Naive thymus-derived CD8-positive, alpha-beta T cell (primary cell): ENCODE data around the gene ARCN1. TPM values are rescaled to one million over a fixed set of nuclear protein-coding genes. Genes with fewer than 3 reads are reported as not detected.

Experiments
- ATAC-seq, 2 donors: fragments of 150-1000 bp; cut with Tn5 transposase in 1 of 2; sonication (Bioruptor Pico), chemical (Tn5 transposase) in 1 of 2; 1 replicate in 1 of 2; 2 replicates in 1 of 2; pipeline ENCODE4 v1.10.0; 2021; ENCODE audit warnings: mild to moderate bottlenecking in 2 of 2, moderate library complexity in 2 of 2
- POLR2A ChIA-PET: fragments of 350-600 bp; sonication (Branson Sonifier 250); formaldehyde crosslinking; loops from one replicate; lab custom pipeline; 2021; ENCODE audit warnings: antibody characterized with exemption; lab: Charles Lee
- DNase-seq, 10 donors: peaks; one replicate each; pipeline versions ENCODE4 v3.0.0 to v3.0.0-alpha.2; 2020 to 2022
- H3K27ac Mint-ChIP-seq, 10 donors: one replicate each; pipeline ENCODE4 v1.8.0; 2020 to 2022; ENCODE audit warnings: mild to moderate bottlenecking in 10 of 10, mixed read lengths in 10 of 10, moderate library complexity in 4 of 10, inconsistent platforms in 1 of 10
- H3K27me3 Mint-ChIP-seq, 5 donors: one replicate each; pipeline ENCODE4 v1.8.0; 2021 to 2022; ENCODE audit warnings: mixed read lengths in 5 of 5
- H3K36me3 Mint-ChIP-seq, 3 donors: one replicate each; pipeline ENCODE4 v1.8.0; 2020 to 2022; ENCODE audit warnings: mixed read lengths in 3 of 3, mild to moderate bottlenecking in 2 of 3, inconsistent platforms in 1 of 3
- H3K4me1 Mint-ChIP-seq, 4 donors: one replicate each; pipeline ENCODE4 v1.8.0; 2021 to 2022; ENCODE audit warnings: mixed read lengths in 4 of 4
- H3K4me3 Mint-ChIP-seq, 10 donors: one replicate each; pipeline ENCODE4 v1.8.0; 2020 to 2022; ENCODE audit warnings: mild to moderate bottlenecking in 10 of 10, mixed read lengths in 10 of 10, moderate library complexity in 6 of 10, inconsistent platforms in 1 of 10
- H3K9me3 Mint-ChIP-seq, 9 donors: one replicate each; pipeline ENCODE4 v1.8.0; 2020 to 2022; ENCODE audit warnings: mixed read lengths in 9 of 9, mild to moderate bottlenecking in 3 of 9, inconsistent platforms in 1 of 9, moderate library complexity in 1 of 9
- polyA plus RNA-seq, 3 donors: library from polyadenylated mRNA; unstranded; fragments of 300-500 nt; fragmentation: Illumina TruSeq; gene quantifications; one replicate each; pipeline ENCODE4 v1.2.3, GENCODE V29; 2021
- total RNA-seq, 8 experiments: library from RNA in 2 of 8; stranded (reverse) in 2 of 8; gene quantifications; one replicate each; pipeline ENCODE4 v1.2.3 and lab custom pipeline; 2021 to 2026

ARCN1 gene
- total and polyA plus RNA-seq, 5 experiments from 2014 or later: 106 to 138 (median 121) TPM

DNA sequence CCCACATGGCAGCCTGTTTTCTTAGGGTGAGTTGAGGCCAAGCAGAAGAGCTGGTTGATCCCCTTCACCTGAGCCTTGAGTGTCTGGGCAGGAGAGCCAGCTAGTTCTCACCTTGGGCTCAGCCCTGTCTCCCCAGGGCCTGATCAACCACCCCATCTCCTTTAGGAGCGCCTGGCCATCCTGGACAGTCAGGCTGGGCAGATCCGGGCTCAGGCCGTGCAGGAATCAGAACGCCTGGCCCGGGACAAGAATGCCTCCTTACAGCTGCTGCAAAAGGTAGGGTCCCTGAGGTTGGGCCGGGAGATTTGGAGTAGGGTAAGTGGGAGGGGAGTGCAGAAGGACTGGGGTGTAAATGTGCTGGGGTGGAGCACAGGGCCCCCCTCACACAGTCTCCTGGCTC, 66.5 kb downstream of the ARCN1 start:
- ATAC-seq: no peak
- no peak for DNase-seq
- Mint-ChIP-seq H3K36me3 (no peaks in the 10 kb centered on the region), H3K9me3 (no peaks in the 10 kb centered on the region), H3K27me3 (no peaks in the 10 kb centered on the region), H3K27ac (peak overlapping the region in 1 of 10 donors; percentile 16), H3K4me3 (no peak overlapping the region), H3K4me1 (peaks cover 0 to 5% (median 2%) of the 10 kb centered on the region in 4 donors)
- POLR2A ChIA-PET: no interaction called here

DNA sequence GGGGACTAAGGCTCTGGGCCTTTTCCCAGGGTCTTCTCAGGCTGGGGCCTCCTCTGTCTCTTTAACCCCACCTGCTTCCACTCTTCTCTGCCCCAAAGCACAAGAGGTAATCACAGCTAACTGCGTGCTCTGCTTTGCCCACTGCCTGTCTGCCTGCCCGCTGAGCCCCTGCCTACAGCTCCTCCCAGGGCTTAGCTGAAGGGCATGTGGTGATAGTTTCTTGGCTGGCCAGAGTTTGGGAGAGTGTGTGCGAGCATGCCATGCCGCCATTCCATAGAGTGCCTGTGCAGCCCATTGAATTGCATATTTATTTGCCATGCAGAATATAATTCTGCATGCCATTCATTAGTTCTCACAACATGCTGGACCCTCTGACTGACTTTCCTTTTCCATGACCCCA, 67.7 kb downstream of the ARCN1 start:
- Mint-ChIP-seq H3K4me3 (no peak overlapping the region), H3K36me3 (no peaks in the 10 kb centered on the region), H3K27ac (peak overlapping the region in 1 of 10 donors; percentile 51), H3K4me1 (peaks cover 0 to 4% (median 2%) of the 10 kb centered on the region in 4 donors), H3K27me3 (no peaks in the 10 kb centered on the region), H3K9me3 (no peaks in the 10 kb centered on the region)
- POLR2A ChIA-PET: no interaction called here
- no peak for DNase-seq
- no peak for ATAC-seq

DNA sequence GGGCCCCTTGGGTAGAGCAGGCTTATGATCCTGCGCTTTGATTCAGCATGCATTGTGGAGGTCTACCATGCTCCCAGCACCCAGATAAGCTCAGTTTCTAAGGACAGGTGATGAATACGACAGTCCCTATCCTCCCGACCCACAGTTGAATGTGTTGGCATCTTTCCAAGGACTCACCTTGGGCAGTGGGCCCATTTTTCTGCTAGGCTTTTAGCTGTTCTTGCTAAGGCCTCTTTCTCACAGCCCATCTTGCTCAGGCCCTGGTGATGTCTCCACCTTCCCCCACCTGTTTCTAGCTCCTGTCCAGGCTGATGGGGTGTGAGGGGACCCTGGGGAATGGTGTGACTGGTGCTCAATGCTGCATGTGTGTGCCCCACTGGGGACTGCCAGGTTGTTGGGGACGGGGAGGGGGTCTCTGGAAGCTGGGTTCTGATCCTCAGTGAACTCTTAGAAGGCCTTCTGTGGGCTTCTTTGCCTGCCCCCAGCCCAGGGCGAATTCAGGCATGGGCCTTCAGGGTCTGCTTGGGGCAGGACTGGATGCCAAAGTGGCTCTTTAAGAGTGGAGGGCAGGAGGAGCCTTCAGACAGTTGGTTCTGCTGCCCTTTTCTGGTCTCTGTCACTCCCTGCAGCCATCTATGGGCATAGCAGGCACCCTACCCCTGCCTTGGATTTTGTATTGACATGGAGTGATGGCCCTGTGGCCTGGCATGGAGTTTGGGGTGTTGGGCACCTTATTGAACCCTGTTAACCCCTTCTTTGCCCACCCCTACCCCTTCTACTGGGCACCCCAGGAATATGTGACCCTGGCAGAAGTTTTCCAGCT, 68.3 kb downstream of the ARCN1 start:
- H3K4me3 Mint-ChIP-seq: no peak overlapping the region
- H3K4me1 Mint-ChIP-seq: peaks cover 0 to 4% (median 2%) of the 10 kb centered on the region in 4 donors
- no peaks in the 10 kb centered on the region for H3K27me3 Mint-ChIP-seq
- no peak for ATAC-seq
- no peak for DNase-seq
- H3K27ac Mint-ChIP-seq: no peak overlapping the region
- no peaks in the 10 kb centered on the region for H3K9me3 Mint-ChIP-seq
- POLR2A ChIA-PET: interaction anchor here (0.5 to 0.6 kb wide), 2 partner anchors 76 to 184 kb away, joined by 3 to 4 read pairs; no protein-coding TSS in a partner anchor
- no peaks in the 10 kb centered on the region for H3K36me3 Mint-ChIP-seq

DNA sequence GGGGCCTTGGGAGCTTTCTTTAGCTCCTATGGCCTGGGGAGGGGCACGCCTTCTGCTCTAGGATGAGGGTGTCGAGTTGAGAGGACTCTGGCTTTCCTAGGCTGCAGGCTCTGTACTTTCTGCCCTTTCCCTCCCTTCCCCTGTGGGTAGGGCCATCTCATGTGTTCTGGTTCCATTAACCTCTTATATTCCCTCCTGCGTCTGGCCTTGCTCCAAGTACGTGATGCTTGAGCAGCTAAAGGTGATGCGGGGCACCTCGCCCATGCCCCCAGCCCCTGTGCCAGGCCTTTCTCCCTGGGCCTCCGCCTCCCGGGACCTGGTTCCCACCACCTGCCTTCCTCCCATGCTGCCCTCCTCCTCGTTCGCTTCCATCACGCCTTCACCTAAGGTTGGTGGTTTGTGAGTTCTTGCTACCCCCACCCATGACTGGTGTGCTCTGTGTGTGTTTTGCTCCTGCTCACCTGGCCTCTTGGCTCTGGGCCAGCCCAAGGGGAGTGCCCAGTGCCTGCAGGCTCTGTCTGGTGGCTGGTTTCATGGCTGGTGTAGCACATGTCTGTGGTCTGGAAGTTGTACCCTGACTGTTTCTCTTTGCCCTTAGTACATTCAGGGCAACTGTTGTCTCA, 69.3 kb downstream of the ARCN1 start:
- Mint-ChIP-seq H3K9me3 (no peaks in the 10 kb centered on the region), H3K27ac (peak overlapping the region in 2 of 10 donors; percentile 28 to 60), H3K27me3 (no peaks in the 10 kb centered on the region), H3K4me3 (no peak overlapping the region), H3K4me1 (peaks cover 0 to 4% (median 2%) of the 10 kb centered on the region in 4 donors), H3K36me3 (no peaks in the 10 kb centered on the region)
- no peak for DNase-seq
- POLR2A ChIA-PET: no interaction called here
- ATAC-seq: no peak

- H3K9me3 Mint-ChIP-seq: no peaks in the 10 kb centered on the region
- DNase-seq (no peak), ATAC-seq (no peak)
- H3K27me3 Mint-ChIP-seq: no peaks in the 10 kb centered on the region
- POLR2A ChIA-PET: no interaction called here
- no peak overlapping the region for H3K27ac Mint-ChIP-seq
- H3K4me3 Mint-ChIP-seq: no peak overlapping the region
- peaks cover 0 to 4% (median 2%) of the 10 kb centered on the region in 4 donors for H3K4me1 Mint-ChIP-seq
- H3K36me3 Mint-ChIP-seq: no peaks in the 10 kb centered on the region
Measured at GRCh38 chr11:118643142-118643994, 71.2 kb downstream of the ARCN1 start.

DNA sequence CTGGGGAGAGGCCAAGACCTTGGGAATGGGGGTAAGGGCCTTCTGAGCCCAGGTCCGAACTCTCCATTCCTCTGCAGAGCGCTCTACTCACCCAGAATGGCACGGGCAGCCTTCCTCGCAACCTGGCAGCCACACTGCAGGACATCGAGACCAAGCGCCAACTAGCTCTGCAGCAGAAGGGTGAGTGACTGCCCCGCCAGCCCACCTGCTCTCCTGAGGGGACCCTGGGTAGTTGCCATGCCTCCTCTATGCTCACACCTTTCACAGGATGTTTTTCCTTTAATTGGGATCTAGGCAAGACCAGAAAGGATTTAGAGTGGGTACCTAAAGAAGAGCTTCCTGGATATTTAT, 71.8 kb downstream of the ARCN1 start:
- Mint-ChIP-seq H3K27ac (no peak overlapping the region), H3K36me3 (no peaks in the 10 kb centered on the region), H3K4me3 (no peak overlapping the region), H3K9me3 (no peaks in the 10 kb centered on the region), H3K4me1 (peaks cover 0 to 4% (median 2%) of the 10 kb centered on the region in 4 donors), H3K27me3 (no peaks in the 10 kb centered on the region)
- ATAC-seq: no peak
- no peak for DNase-seq
- POLR2A ChIA-PET: interaction anchor here (0.6 kb wide), 1 partner anchor 18 kb away, joined by 3 read pairs; no protein-coding TSS in a partner anchor

GRCh38 chr11:118644496-118644895, 72.3 kb downstream of the ARCN1 start:
- DNase-seq: no peak
- no peaks in the 10 kb centered on the region for H3K27me3 Mint-ChIP-seq

GRCh38 chr11:118645066-118645715, 73.0 kb downstream of the ARCN1 start:
- no peak overlapping the region for H3K27ac Mint-ChIP-seq
- POLR2A ChIA-PET: no interaction called here
- H3K27me3 Mint-ChIP-seq: no peaks in the 10 kb centered on the region
- H3K4me3 Mint-ChIP-seq: no peak overlapping the region
- DNase-seq: no peak
- peaks cover 0 to 4% (median 2%) of the 10 kb centered on the region in 4 donors for H3K4me1 Mint-ChIP-seq
- no peak for ATAC-seq
- no peaks in the 10 kb centered on the region for H3K36me3 Mint-ChIP-seq
- H3K9me3 Mint-ChIP-seq: no peaks in the 10 kb centered on the region

More at GRCh38 chr11:118644496-118644895, 72.3 kb downstream of the ARCN1 start:
- H3K9me3 Mint-ChIP-seq: no peaks in the 10 kb centered on the region
- H3K36me3 Mint-ChIP-seq: no peaks in the 10 kb centered on the region
- ATAC-seq: no peak
- H3K4me3 Mint-ChIP-seq: no peak overlapping the region
- POLR2A ChIA-PET: interaction anchor here (0.6 kb wide), 1 partner anchor 19 kb away, joined by 3 read pairs; no protein-coding TSS in a partner anchor
- H3K4me1 Mint-ChIP-seq: peaks cover 0 to 4% (median 2%) of the 10 kb centered on the region in 4 donors
- H3K27ac Mint-ChIP-seq: peak overlapping the region in 1 of 10 donors; percentile 13

DNA sequence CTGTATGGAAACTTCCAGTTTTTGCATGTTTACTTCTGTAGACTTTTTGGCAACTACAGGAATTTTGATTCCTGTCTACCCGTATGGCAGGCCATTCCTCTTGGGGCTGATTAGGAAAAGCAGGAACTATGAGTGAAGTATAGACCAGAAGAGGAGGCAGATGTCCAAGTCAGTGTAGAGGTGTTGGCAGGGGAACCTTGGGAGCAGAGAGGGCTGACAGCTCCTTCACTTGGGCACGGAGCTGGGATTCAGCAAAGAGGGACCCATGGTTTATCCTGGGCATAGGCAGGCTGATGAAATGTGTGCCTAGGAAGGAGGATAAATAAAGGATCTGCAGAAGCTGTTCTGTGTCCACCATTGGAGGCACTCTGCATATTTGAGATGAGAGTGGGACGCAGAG, 74.2 kb downstream of the ARCN1 start:
- Mint-ChIP-seq H3K27ac (no peak overlapping the region), H3K4me1 (peaks cover 0 to 4% (median 2%) of the 10 kb centered on the region in 4 donors), H3K27me3 (no peaks in the 10 kb centered on the region), H3K36me3 (no peaks in the 10 kb centered on the region), H3K9me3 (no peaks in the 10 kb centered on the region), H3K4me3 (no peak overlapping the region)
- no peak for ATAC-seq
- no peak for DNase-seq
- POLR2A ChIA-PET: no interaction called here

GRCh38 chr11:118648291-118648690, 76.1 kb downstream of the ARCN1 start:
- POLR2A ChIA-PET: no interaction called here
- ATAC-seq: no peak
- H3K4me1 Mint-ChIP-seq: peaks cover 7 to 11% (median 8%) of the 10 kb centered on the region in 4 donors
- no peaks in the 10 kb centered on the region for H3K9me3 Mint-ChIP-seq
- H3K27ac Mint-ChIP-seq: no peak overlapping the region
- H3K27me3 Mint-ChIP-seq: no peaks in the 10 kb centered on the region
- no peaks in the 10 kb centered on the region for H3K36me3 Mint-ChIP-seq
- H3K4me3 Mint-ChIP-seq: no peak overlapping the region
- no peak for DNase-seq

- DNase-seq (no peak), ATAC-seq (no peak)
- no peaks in the 10 kb centered on the region for H3K27me3 Mint-ChIP-seq
- POLR2A ChIA-PET: no interaction called here
- H3K9me3 Mint-ChIP-seq: no peaks in the 10 kb centered on the region
- peaks cover 7 to 11% (median 8%) of the 10 kb centered on the region in 4 donors for H3K4me1 Mint-ChIP-seq
- no peak overlapping the region for H3K4me3 Mint-ChIP-seq
- H3K27ac Mint-ChIP-seq: no peak overlapping the region
- H3K36me3 Mint-ChIP-seq: no peaks in the 10 kb centered on the region
Measured at GRCh38 chr11:118649941-118650340, 77.7 kb downstream of the ARCN1 start.

DNA sequence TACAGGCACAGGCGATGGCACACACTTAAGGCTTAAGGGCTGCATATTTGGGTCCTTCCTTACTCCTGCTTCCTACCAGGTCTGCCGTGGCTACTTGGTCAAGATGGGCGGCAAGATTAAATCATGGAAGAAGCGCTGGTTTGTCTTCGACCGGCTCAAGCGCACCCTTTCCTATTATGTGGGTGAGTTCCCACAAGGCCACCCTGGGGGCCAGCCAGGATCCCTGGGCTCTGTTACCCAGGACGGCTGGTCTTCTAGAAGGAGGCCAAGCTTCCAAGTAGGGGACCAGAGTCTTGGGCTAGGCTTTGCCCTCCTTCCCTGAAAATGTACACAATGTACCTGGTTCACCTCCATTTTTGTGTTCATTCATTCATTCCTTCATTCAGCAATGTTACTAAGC, 78.2 kb downstream of the ARCN1 start:
- Mint-ChIP-seq H3K9me3 (no peaks in the 10 kb centered on the region), H3K36me3 (no peaks in the 10 kb centered on the region), H3K4me1 (peaks cover 7 to 11% (median 8%) of the 10 kb centered on the region in 4 donors), H3K27ac (no peak overlapping the region), H3K4me3 (no peak overlapping the region), H3K27me3 (no peaks in the 10 kb centered on the region)
- no peak for DNase-seq
- ATAC-seq: no peak
- POLR2A ChIA-PET: no interaction called here
